Measurements from ENCODE around the gene OPCML. TPM values are rescaled to one million over a fixed set of nuclear protein-coding genes. Genes with fewer than 3 reads are reported as not detected.

OPCML gene
- total and polyA plus RNA-seq, 2 of the 13 experiments (the other 11 are each of a cell fraction or from before 2014, with no cell fraction given) = not detected

DNA sequence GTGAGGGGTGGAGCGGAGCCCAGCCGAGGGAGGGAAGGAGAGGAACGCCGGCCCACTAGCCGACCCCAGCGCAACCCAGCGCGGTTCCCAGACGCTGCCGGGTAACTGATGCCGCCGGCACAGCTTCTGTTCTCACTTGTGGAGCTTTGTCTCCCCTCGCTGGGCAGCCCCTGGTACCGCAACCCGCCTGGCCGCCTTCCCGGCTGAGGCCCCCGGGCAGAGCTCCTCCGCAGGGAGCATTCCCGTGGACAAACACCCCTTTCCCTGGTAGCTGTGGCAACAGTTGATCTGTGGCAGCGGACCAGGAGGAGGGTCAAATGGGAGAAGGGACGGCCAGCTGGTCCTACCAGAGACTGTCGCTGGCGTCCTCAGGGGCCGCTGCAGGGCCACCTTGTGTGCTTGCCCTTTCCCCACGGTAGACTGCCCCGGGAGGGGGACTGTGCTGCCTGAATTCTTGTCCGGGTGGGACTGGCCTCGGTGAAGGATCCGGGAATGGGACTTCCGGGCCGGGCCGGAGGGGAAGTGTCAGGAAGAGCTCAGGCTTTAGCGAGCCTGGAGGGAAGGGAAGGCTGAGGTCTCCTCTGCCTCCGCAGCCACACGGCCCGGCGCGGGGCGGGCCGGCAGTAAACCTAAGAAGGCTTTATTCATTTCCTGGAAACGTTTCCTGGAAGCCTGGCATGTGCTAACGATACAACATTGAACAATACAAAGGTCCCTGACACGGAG lies 468.0 kb downstream of the OPCML start (continued):
- no peak for TF ChIP-seq ZFP36L1 (CRISPR knock-in tag; IDR thresholded peaks at IDR 0.05)
- TF ChIP-seq RBM22 (optimal IDR thresholded peaks at IDR 0.05; ENCODE audit: low read length) = no peak
- TF ChIP-seq EED (CRISPR knock-in tag; IDR thresholded peaks at IDR 0.05) = 0 out of 2 replicates have a peak, but pooled peaks have one; percentile 22
- TF ChIP-seq, protein P1, sequence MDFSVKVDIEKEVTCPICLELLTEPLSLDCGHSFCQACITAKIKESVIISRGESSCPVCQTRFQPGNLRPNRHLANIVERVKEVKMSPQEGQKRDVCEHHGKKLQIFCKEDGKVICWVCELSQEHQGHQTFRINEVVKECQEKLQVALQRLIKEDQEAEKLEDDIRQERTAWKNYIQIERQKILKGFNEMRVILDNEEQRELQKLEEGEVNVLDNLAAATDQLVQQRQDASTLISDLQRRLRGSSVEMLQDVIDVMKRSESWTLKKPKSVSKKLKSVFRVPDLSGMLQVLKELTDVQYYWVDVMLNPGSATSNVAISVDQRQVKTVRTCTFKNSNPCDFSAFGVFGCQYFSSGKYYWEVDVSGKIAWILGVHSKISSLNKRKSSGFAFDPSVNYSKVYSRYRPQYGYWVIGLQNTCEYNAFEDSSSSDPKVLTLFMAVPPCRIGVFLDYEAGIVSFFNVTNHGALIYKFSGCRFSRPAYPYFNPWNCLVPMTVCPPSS (IDR thresholded peaks at IDR 0.05) = no peak
- no peak for TF ChIP-seq ISX (CRISPR knock-in tag; conservative IDR thresholded peaks at IDR 0.05)
- TF ChIP-seq, protein P2, sequence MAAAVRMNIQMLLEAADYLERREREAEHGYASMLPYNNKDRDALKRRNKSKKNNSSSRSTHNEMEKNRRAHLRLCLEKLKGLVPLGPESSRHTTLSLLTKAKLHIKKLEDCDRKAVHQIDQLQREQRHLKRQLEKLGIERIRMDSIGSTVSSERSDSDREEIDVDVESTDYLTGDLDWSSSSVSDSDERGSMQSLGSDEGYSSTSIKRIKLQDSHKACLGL (CRISPR knock-in tag; IDR thresholded peaks at IDR 0.05) = no peak
- TF ChIP-seq MLLT10 (CRISPR knock-in tag; IDR thresholded peaks at IDR 0.05) = no peak
- no peak for TF ChIP-seq KDM6A (CRISPR knock-in tag; IDR thresholded peaks at IDR 0.05; ENCODE audit: low read depth)
- TF ChIP-seq, protein P3, sequence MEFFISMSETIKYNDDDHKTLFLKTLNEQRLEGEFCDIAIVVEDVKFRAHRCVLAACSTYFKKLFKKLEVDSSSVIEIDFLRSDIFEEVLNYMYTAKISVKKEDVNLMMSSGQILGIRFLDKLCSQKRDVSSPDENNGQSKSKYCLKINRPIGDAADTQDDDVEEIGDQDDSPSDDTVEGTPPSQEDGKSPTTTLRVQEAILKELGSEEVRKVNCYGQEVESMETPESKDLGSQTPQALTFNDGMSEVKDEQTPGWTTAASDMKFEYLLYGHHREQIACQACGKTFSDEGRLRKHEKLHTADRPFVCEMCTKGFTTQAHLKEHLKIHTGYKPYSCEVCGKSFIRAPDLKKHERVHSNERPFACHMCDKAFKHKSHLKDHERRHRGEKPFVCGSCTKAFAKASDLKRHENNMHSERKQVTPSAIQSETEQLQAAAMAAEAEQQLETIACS (CRISPR knock-in tag; IDR thresholded peaks at IDR 0.05) = no peak
- TF ChIP-seq, protein P4, sequence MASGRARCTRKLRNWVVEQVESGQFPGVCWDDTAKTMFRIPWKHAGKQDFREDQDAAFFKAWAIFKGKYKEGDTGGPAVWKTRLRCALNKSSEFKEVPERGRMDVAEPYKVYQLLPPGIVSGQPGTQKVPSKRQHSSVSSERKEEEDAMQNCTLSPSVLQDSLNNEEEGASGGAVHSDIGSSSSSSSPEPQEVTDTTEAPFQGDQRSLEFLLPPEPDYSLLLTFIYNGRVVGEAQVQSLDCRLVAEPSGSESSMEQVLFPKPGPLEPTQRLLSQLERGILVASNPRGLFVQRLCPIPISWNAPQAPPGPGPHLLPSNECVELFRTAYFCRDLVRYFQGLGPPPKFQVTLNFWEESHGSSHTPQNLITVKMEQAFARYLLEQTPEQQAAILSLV (CRISPR knock-in tag; IDR thresholded peaks at IDR 0.05; ENCODE audit: borderline replicate concordance) = no peak
- no peak for TF ChIP-seq SNRNP70 (IDR thresholded peaks at IDR 0.05; ENCODE audit: low read depth, low read length)
- TF ChIP-seq, protein P5, sequence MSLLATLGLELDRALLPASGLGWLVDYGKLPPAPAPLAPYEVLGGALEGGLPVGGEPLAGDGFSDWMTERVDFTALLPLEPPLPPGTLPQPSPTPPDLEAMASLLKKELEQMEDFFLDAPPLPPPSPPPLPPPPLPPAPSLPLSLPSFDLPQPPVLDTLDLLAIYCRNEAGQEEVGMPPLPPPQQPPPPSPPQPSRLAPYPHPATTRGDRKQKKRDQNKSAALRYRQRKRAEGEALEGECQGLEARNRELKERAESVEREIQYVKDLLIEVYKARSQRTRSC (CRISPR knock-in tag; IDR thresholded peaks at IDR 0.05; ENCODE audit: low read depth) = no peak
- no peak for TF ChIP-seq ZNF615 (CRISPR knock-in tag; IDR thresholded peaks at IDR 0.05; ENCODE audit: borderline replicate concordance)
- TF ChIP-seq RORA (CRISPR knock-in tag; IDR thresholded peaks at IDR 0.05) = no peak
- TF ChIP-seq ZNF674 (CRISPR knock-in tag; IDR thresholded peaks at IDR 0.05; ENCODE audit: low read depth) = no peak
- no peak for TF ChIP-seq PAWR (CRISPR knock-in tag; IDR thresholded peaks at IDR 0.05; ENCODE audit: borderline replicate concordance)
- TF ChIP-seq NRL (CRISPR knock-in tag; IDR thresholded peaks at IDR 0.05; ENCODE audit: borderline replicate concordance) = no peak
- TF ChIP-seq TEAD2 (CRISPR knock-in tag; IDR thresholded peaks at IDR 0.05) = no peak
- TF ChIP-seq, protein P6, sequence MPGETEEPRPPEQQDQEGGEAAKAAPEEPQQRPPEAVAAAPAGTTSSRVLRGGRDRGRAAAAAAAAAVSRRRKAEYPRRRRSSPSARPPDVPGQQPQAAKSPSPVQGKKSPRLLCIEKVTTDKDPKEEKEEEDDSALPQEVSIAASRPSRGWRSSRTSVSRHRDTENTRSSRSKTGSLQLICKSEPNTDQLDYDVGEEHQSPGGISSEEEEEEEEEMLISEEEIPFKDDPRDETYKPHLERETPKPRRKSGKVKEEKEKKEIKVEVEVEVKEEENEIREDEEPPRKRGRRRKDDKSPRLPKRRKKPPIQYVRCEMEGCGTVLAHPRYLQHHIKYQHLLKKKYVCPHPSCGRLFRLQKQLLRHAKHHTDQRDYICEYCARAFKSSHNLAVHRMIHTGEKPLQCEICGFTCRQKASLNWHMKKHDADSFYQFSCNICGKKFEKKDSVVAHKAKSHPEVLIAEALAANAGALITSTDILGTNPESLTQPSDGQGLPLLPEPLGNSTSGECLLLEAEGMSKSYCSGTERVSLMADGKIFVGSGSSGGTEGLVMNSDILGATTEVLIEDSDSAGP (CRISPR knock-in tag; IDR thresholded peaks at IDR 0.05; ENCODE audit: borderline replicate concordance) = peak; percentile 23; the same call in 1 of the 2 replicates
- TF ChIP-seq HDAC1 (CRISPR knock-in tag; IDR thresholded peaks at IDR 0.05) = no peak
- no peak for TF ChIP-seq ZNF180 (CRISPR knock-in tag; IDR thresholded peaks at IDR 0.05; ENCODE audit: borderline replicate concordance, low read depth)
- no peak for TF ChIP-seq SYNCRIP (IDR thresholded peaks at IDR 0.05; ENCODE audit: insufficient read depth, low read depth, low read length)
- TF ChIP-seq MTA1 (CRISPR knock-in tag; IDR thresholded peaks at IDR 0.05; ENCODE audit: borderline replicate concordance) = no peak
- TF ChIP-seq NONO (IDR thresholded peaks at IDR 0.05) = no peak
- TF ChIP-seq NONO (CRISPR knock-in tag; conservative IDR thresholded peaks at IDR 0.05) = no peak

Data from HepG2 (cell line).